ENCODE measurements around the gene EIF4A2.

The EIF4A2 gene

GRCh38 chr3:186831798-186832197 lies 48.4 kb downstream of the EIF4A2 start:
- TF ChIP-seq ZNF274 (IDR thresholded peaks at IDR 0.05; ENCODE audit: low read depth, low read length) (no peak), SUZ12 (IDR thresholded peaks at IDR 0.05; ENCODE audit: extremely low read depth, insufficient read depth, insufficient read length) (no peak), YY1 (IDR thresholded peaks at IDR 0.05; ENCODE audit: insufficient read depth, insufficient read length) (no peak)
- no peak overlapping the region for H3K9ac ChIP-seq (ENCODE audit: insufficient read length, low read depth)
- no peak overlapping the region for H3K4me3 ChIP-seq (ENCODE audit: insufficient read length, low read depth)
- no peak for DNase-seq (ENCODE audit: low read depth, low spot score)
- peaks cover 28% of the 10 kb centered on the region for H3K27me3 ChIP-seq (ENCODE audit: insufficient read depth, insufficient read length)
- no peaks in the 10 kb centered on the region for H3K4me1 ChIP-seq (ENCODE audit: insufficient read depth, insufficient read length)
- H3K9me3 ChIP-seq (ENCODE audit: insufficient read depth, low read length): no peaks in the 10 kb centered on the region
- H3K36me3 ChIP-seq (ENCODE audit: insufficient read depth, insufficient read length, low read length): no peaks in the 10 kb centered on the region

- no peaks in the 10 kb centered on the region for H3K4me1 ChIP-seq (ENCODE audit: insufficient read depth, insufficient read length)
- H3K9ac ChIP-seq (ENCODE audit: insufficient read length, low read depth): no peak overlapping the region
- H3K27me3 ChIP-seq (ENCODE audit: insufficient read depth, insufficient read length): peaks cover 28% of the 10 kb centered on the region
- DNase-seq (ENCODE audit: low read depth, low spot score): no peak
- no peak for TF ChIP-seq SUZ12 (IDR thresholded peaks at IDR 0.05; ENCODE audit: extremely low read depth, insufficient read depth, insufficient read length)
- no peak for TF ChIP-seq ZNF274 (IDR thresholded peaks at IDR 0.05; ENCODE audit: low read depth, low read length)
- TF ChIP-seq YY1 (IDR thresholded peaks at IDR 0.05; ENCODE audit: insufficient read depth, insufficient read length): no peak
- no peak overlapping the region for H3K4me3 ChIP-seq (ENCODE audit: insufficient read length, low read depth)
- H3K36me3 ChIP-seq (ENCODE audit: insufficient read depth, insufficient read length, low read length): no peaks in the 10 kb centered on the region
- H3K9me3 ChIP-seq (ENCODE audit: insufficient read depth, low read length): no peaks in the 10 kb centered on the region
Observed at GRCh38 chr3:186832276-186832675, 48.9 kb downstream of the EIF4A2 start.

All from NT2/D1 (cell line).